H9 (cell line): ENCODE measurements around the gene MS4A15. TPM values are rescaled to one million over a fixed set of nuclear protein-coding genes. Genes with fewer than 3 reads are reported as not detected.

ENCODE experiments used
- DNase-seq: peaks from one replicate; pipeline ENCODE4 v3.0.0-alpha.2; 2017
- H2AFZ ChIP-seq: one replicate; pipeline ENCODE4 v1.6.1; 2013; ENCODE audit warnings: mild to moderate bottlenecking, low read length, control low read depth, moderate library complexity
- H2AK5ac ChIP-seq: 2 replicates; pipeline ENCODE4 v1.6.1; 2013; ENCODE audit warnings: low read length, control low read depth, mixed read lengths; ENCODE audit not compliant: insufficient read length
- H2BK120ac ChIP-seq: one replicate; pipeline ENCODE4 v1.6.1; 2013; ENCODE audit warnings: low read depth, mild to moderate bottlenecking, low read length, control low read depth, inconsistent platforms; ENCODE audit not compliant: poor library complexity, severe bottlenecking
- H2BK12ac ChIP-seq: 2 replicates; pipeline ENCODE4 v1.6.1; 2013; ENCODE audit warnings: low read length, control low read depth, mixed read lengths, low read depth; ENCODE audit not compliant: insufficient read length
- H2BK15ac ChIP-seq: 2 replicates; pipeline ENCODE4 v1.6.1; 2013; ENCODE audit warnings: low read depth, low read length, control low read depth
- H2BK20ac ChIP-seq: one replicate; pipeline ENCODE4 v1.6.1; 2013; ENCODE audit warnings: low read depth, mild to moderate bottlenecking, low read length, control low read depth, inconsistent platforms; ENCODE audit not compliant: poor library complexity, severe bottlenecking
- H2BK5ac ChIP-seq: 2 replicates; pipeline ENCODE4 v1.6.1; 2013; ENCODE audit warnings: low read length, control low read depth, mixed read lengths; ENCODE audit not compliant: insufficient read length
- H3K14ac ChIP-seq: 2 replicates; pipeline ENCODE4 v1.6.1; 2013; ENCODE audit warnings: low read length, control low read depth; ENCODE audit not compliant: insufficient read depth
- H3K18ac ChIP-seq: 2 replicates; pipeline ENCODE4 v1.6.1; 2013; ENCODE audit warnings: low read depth, mild to moderate bottlenecking, mixed read lengths, low read length, control low read depth; ENCODE audit not compliant: insufficient read length
- H3K23ac ChIP-seq: 2 replicates; pipeline ENCODE4 v1.6.1; 2013; ENCODE audit warnings: low read length, control low read depth, mixed read lengths, low read depth; ENCODE audit not compliant: insufficient read length
- H3K23me2 ChIP-seq: 2 replicates; pipeline ENCODE4 v1.6.1; 2013; ENCODE audit warnings: low read depth, mild to moderate bottlenecking, mixed read lengths, low read length, control low read depth; ENCODE audit not compliant: insufficient read length, poor library complexity, severe bottlenecking
- H3K27ac ChIP-seq: 2 replicates; pipeline ENCODE4 v1.5.1; 2013; ENCODE audit warnings: low read length, control low read depth, mixed read lengths, low read depth; ENCODE audit not compliant: insufficient read length
- H3K27me3 ChIP-seq: 2 replicates; pipeline ENCODE4 v1.6.1; 2013; ENCODE audit warnings: low read length, control low read depth, inconsistent platforms; ENCODE audit not compliant: insufficient read depth
- H3K4ac ChIP-seq: 2 replicates; pipeline ENCODE4 v1.6.1; 2013; ENCODE audit warnings: low read depth, mild to moderate bottlenecking, control low read depth, inconsistent platforms, low read length, moderate library complexity
- H3K4me1 ChIP-seq: 2 replicates; pipeline ENCODE4 v1.6.1; 2013; ENCODE audit warnings: low read length, control low read depth, inconsistent platforms; ENCODE audit not compliant: insufficient read depth
- H3K4me2 ChIP-seq: 2 replicates; pipeline ENCODE4 v1.6.1; 2013; ENCODE audit warnings: low read length, control low read depth, mixed read lengths; ENCODE audit not compliant: insufficient read length, insufficient read depth
- H3K56ac ChIP-seq: 2 replicates; pipeline ENCODE4 v1.6.1; 2013; ENCODE audit warnings: low read depth, mild to moderate bottlenecking, mixed read lengths, low read length, control low read depth; ENCODE audit not compliant: insufficient read length
- H3K79me1 ChIP-seq: 2 replicates; pipeline ENCODE4 v1.6.1; 2013; ENCODE audit warnings: low read depth, mild to moderate bottlenecking, moderate library complexity, low read length, control low read depth, inconsistent platforms; ENCODE audit not compliant: insufficient read depth, poor library complexity, severe bottlenecking
- H3K79me2 ChIP-seq: 2 replicates; pipeline ENCODE4 v1.6.1; 2013; ENCODE audit warnings: low read length, control low read depth, inconsistent platforms; ENCODE audit not compliant: insufficient read depth
- H3K9ac ChIP-seq: 2 replicates; pipeline ENCODE4 v1.6.1; 2013; ENCODE audit warnings: low read length, control low read depth, mixed read lengths; ENCODE audit not compliant: insufficient read length; ENCODE audit errors: extremely low read depth
- H3K9me3 ChIP-seq: one replicate; pipeline ENCODE4 v1.6.1; 2013; ENCODE audit warnings: low read depth, low read length, inconsistent platforms; ENCODE audit not compliant: control insufficient read depth
- H3T11ph ChIP-seq: one replicate; pipeline ENCODE4 v1.6.1; 2013; ENCODE audit warnings: mild to moderate bottlenecking, low read length, control low read depth, inconsistent platforms
- H4K20me1 ChIP-seq: one replicate; pipeline ENCODE4 v1.6.1; 2013; ENCODE audit not compliant: control insufficient read depth, insufficient read length, insufficient read depth
- H4K5ac ChIP-seq: 2 replicates; pipeline ENCODE4 v1.6.1; 2013; ENCODE audit warnings: low read depth, mild to moderate bottlenecking, mixed read lengths, low read length, control low read depth; ENCODE audit not compliant: insufficient read length
- H4K8ac ChIP-seq: replicated peaks from 2 replicates; pipeline ENCODE4 v1.6.1; 2013; ENCODE audit warnings: low read length, control low read depth, mixed read lengths, low read depth; ENCODE audit not compliant: insufficient read length
- H4K91ac ChIP-seq: 2 replicates; pipeline ENCODE4 v1.6.1; 2013; ENCODE audit warnings: low read depth, mild to moderate bottlenecking, moderate library complexity, mixed read lengths, low read length, control low read depth; ENCODE audit not compliant: insufficient read length
- H3K27ac Mint-ChIP-seq, 3 experiments: 2 replicates in 2 of 3; 3 replicates in 1 of 3; pipeline ENCODE4 v1.8.0; 2020 to 2021; ENCODE audit warnings: mixed read lengths in 3 of 3, mild to moderate bottlenecking in 1 of 3, moderate library complexity in 1 of 3
- H3K27me3 Mint-ChIP-seq: 2 replicates; pipeline ENCODE4 v1.8.0; 2021; ENCODE audit warnings: low read depth, mild to moderate bottlenecking, moderate library complexity, mixed read lengths
- H3K36me3 Mint-ChIP-seq, 3 experiments: 2 replicates in 2 of 3; 3 replicates in 1 of 3; pipeline ENCODE4 v1.8.0; 2020 to 2021; ENCODE audit warnings: low read depth in 3 of 3, mixed read lengths in 3 of 3; ENCODE audit not compliant: insufficient read depth in 1 of 3
- H3K4me1 Mint-ChIP-seq, 2 experiments: 2 replicates each; pipeline ENCODE4 v1.8.0; 2020; ENCODE audit warnings: mixed read lengths in 2 of 2
- H3K4me3 Mint-ChIP-seq, 2 experiments: 2 replicates in 1 of 2; 3 replicates in 1 of 2; pipeline ENCODE4 v1.8.0; 2020 to 2021; ENCODE audit warnings: mild to moderate bottlenecking in 2 of 2, mixed read lengths in 2 of 2, moderate library complexity in 1 of 2
- H3K9me3 Mint-ChIP-seq, 2 experiments: 2 replicates in 1 of 2; 3 replicates in 1 of 2; pipeline ENCODE4 v1.8.0; 2020; ENCODE audit warnings: mild to moderate bottlenecking in 2 of 2, mixed read lengths in 2 of 2, moderate library complexity in 1 of 2
- CTCF ChIP-seq: fragments of 200-600 bp; sonication (generic); conservative IDR thresholded peaks from 3 replicates; pipeline ENCODE4 v1.8.0; 2021; ENCODE audit warnings: antibody characterized with exemption, mild to moderate bottlenecking
- WGBS: extraction: QIAGEN DNeasy Blood & Tissue Kit; methylation state at CpG from one replicate; pipeline ENCODE4 v1.1.7; 2013; ENCODE audit warnings: missing lambda C conversion rate, low lambda C conversion rate, mixed read lengths; ENCODE audit not compliant: insufficient read length; ENCODE audit errors: extremely low coverage; 5-methylcytosine and 5-hydroxymethylcytosine counted together
- total RNA-seq: library from RNA; stranded (reverse); gene quantifications from 2 replicates; pipeline ENCODE4 v1.2.1, GENCODE V29; 2021

Gene MS4A15
- total RNA-seq, 1 experiment from 2014 or later, result 0.11 TPM

- no peaks in the 10 kb centered on the region for H3K23me2 ChIP-seq
- H2BK120ac ChIP-seq, result no peak overlapping the region
- no peaks in the 10 kb centered on the region; the same call in none of the 2 replicates for H3K27me3 ChIP-seq
- no peak overlapping the region for H3K4ac ChIP-seq
- TF ChIP-seq CTCF, result no peak
- H3K9me3 ChIP-seq, result no peaks in the 10 kb centered on the region
- H3K14ac ChIP-seq, result no peak overlapping the region
- no peaks in the 10 kb centered on the region for H4K20me1 ChIP-seq
- no peak overlapping the region for H3K27ac ChIP-seq
- peaks cover 0 to 3% of the 10 kb centered on the region in 2 experiments; a peak in 1 of 4 replicates for H3K4me1 Mint-ChIP-seq
- H3K4me1 ChIP-seq, result no peaks in the 10 kb centered on the region
- no peak overlapping the region for H2BK20ac ChIP-seq
- no peak overlapping the region for H3K4me2 ChIP-seq
- no peak overlapping the region for H3K27ac Mint-ChIP-seq
- H2AK5ac ChIP-seq, result no peak overlapping the region
- H4K91ac ChIP-seq, result no peak overlapping the region
- H3K23ac ChIP-seq, result no peak overlapping the region
- H3K79me1 ChIP-seq, result no peaks in the 10 kb centered on the region
- peaks cover 0 to 8% (median 0%) of the 10 kb centered on the region in 3 experiments; a peak in 2 of 7 replicates for H3K36me3 Mint-ChIP-seq
- DNase-seq, result no peak
- no CpG with 5 or more reads among the region's 4 CpGs for WGBS
- H3K4me3 Mint-ChIP-seq, result no peak overlapping the region
- H3K9ac ChIP-seq, result no peak overlapping the region
- no peaks in the 10 kb centered on the region for H3K79me2 ChIP-seq
- H2BK15ac ChIP-seq, result no peak overlapping the region
- no peak overlapping the region for H4K8ac ChIP-seq
- H3T11ph ChIP-seq, result no peak overlapping the region
- H2BK5ac ChIP-seq, result no peak overlapping the region
- peaks cover 3 to 6% of the 10 kb centered on the region in 2 experiments; a peak in 3 of 5 replicates for H3K9me3 Mint-ChIP-seq
- H2BK12ac ChIP-seq, result no peak overlapping the region
- peaks cover 10% of the 10 kb centered on the region for H3K27me3 Mint-ChIP-seq
- no peak overlapping the region for H3K56ac ChIP-seq
- H4K5ac ChIP-seq, result no peak overlapping the region
- no peak overlapping the region for H3K18ac ChIP-seq
- H2AFZ ChIP-seq, result no peak overlapping the region
These were observed 3.4 kb upstream of the MS4A15 start for GRCh38 chr11:60753309-60753708.
